GM19025 (cell line): Measurements from ENCODE around the gene TMEM50A.
"Not testable (repeated sequence)": the region's sequence is repeated elsewhere in the genome, so short reads cannot be mapped to it uniquely, and the experiment has no call there.

Experiments
- ATAC-seq: cut with Tn5 transposase; IDR thresholded peaks from one replicate; pipeline ENCODE4 v1.9.1; 2021; ENCODE audit warnings: mild to moderate bottlenecking, low read depth, moderate library complexity; ENCODE audit not compliant: unreplicated experiment

The TMEM50A gene

GRCh38 chr1:25329950-25330349 is 8.2 kb upstream of the TMEM50A start:
- not testable (repeated sequence) for ATAC-seq

GRCh38 chr1:25336922-25337354 is 1.2 kb upstream of the TMEM50A start:
- ATAC-seq: not testable (repeated sequence)

GRCh38 chr1:25337483-25338187 is 499 bp upstream of the TMEM50A start:
- peak; percentile 26 for ATAC-seq

- ATAC-seq: no peak
These were observed 852 bp downstream of the TMEM50A start for GRCh38 chr1:25338986-25339385.

- no peak for ATAC-seq
These were observed 3.6 kb downstream of the TMEM50A start for GRCh38 chr1:25341746-25342145.

GRCh38 chr1:25342846-25343245 is 4.7 kb downstream of the TMEM50A start:
- ATAC-seq: no peak

GRCh38 chr1:25343872-25344271 is 5.7 kb downstream of the TMEM50A start:
- ATAC-seq: no peak

- ATAC-seq: no peak
These were observed 9.4 kb downstream of the TMEM50A start for GRCh38 chr1:25347556-25347955.

GRCh38 chr1:25349606-25350005 is 11.5 kb downstream of the TMEM50A start:
- no peak for ATAC-seq

- ATAC-seq: no peak
These were observed 17.8 kb downstream of the TMEM50A start for GRCh38 chr1:25355841-25356395.

- ATAC-seq: no peak
These were observed 18.3 kb downstream of the TMEM50A start for GRCh38 chr1:25356441-25356840.

GRCh38 chr1:25356848-25357247 is 18.7 kb downstream of the TMEM50A start:
- no peak for ATAC-seq

GRCh38 chr1:25360596-25361581 is 22.8 kb downstream of the TMEM50A start:
- no peak for ATAC-seq

- ATAC-seq: no peak
These were observed 23.8 kb downstream of the TMEM50A start for GRCh38 chr1:25361901-25362300.

- not testable (repeated sequence) for ATAC-seq
These were observed 24.8 kb downstream of the TMEM50A start for GRCh38 chr1:25362634-25363559.

- ATAC-seq: no peak
These were observed 31.1 kb downstream of the TMEM50A start for GRCh38 chr1:25369241-25369640.

GRCh38 chr1:25369691-25370271 is 31.6 kb downstream of the TMEM50A start:
- not testable (repeated sequence) for ATAC-seq

GRCh38 chr1:25371757-25372156 is 33.6 kb downstream of the TMEM50A start:
- ATAC-seq: not testable (repeated sequence)

GRCh38 chr1:25378367-25378766 is 40.2 kb downstream of the TMEM50A start:
- not testable (repeated sequence) for ATAC-seq

- not testable (repeated sequence) for ATAC-seq
These were observed 44.4 kb downstream of the TMEM50A start for GRCh38 chr1:25382543-25382942.
